Measurements from ENCODE around the gene NSFL1C.
"Not testable (repeated sequence)": the region's sequence is repeated elsewhere in the genome, so short reads cannot be mapped to it uniquely, and the experiment has no call there.

Gene NSFL1C

DNA sequence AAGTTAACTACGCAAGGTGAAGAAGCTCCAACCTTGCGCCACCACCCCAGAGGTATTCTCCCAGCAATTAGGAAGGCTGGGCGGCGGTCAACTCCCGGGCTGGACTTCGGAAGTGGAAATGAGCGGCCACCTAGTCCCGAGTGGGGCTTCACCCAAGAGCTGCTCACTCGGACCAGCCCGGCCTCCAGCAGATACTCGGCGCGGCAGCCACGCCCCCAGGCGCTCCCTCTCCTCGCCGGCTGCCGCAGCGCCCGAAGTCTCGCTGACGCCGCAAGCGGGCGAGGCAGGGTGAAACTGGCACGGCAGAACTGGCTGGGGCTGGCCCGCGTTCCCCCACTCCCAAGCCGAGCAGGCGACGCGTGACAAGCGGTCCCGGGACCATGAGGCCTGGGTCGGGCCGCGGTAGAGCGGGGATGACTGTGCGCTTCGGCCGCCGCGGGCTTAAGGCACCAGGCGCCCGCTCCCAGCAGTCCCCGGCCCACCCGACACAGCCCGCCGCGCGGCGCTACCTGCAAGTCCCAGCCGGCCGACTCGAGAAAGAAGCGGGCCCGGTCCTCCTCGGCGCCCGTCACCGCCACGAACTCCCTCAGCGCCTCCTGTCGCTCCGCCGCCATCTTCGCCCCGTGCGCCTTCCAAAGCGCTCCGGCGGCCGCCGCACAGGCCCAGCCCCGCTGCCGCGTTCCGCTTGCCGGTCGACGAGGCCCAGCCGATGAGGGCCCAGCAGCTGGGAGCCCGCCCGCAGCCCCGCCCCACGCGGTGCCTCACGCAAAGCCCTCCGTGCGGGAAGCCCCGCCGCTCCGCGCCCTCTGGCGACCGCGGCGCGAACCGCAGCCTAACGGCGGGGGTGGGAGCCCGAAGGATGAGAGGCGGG, at the start of gene NSFL1C:
Gene NSFL1C (minus strand): TSS at position 639 of the 871 bp plus-strand sequence. CDS start 25 bp downstream, at position 614.
- DNase-seq (ENCODE audit: low read depth) = peak; percentile 96

DNA sequence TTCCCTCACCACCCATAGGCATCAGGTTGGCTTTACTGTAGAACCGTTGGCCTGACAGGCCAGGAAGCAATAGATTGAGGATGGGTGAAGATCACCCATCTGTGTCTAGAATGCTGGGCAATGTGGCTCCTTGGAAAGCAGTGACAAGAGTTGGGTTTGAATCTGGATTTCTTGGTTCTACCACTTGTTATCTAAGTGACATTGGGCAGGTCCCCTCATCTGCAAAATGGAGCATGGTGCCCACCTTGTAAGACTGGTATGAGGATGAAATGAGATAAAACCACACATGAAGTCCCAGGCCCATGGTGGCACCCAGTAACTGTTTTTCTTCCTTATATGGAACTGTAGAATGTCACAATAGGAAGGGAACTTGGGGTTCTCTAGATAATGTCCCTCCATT, 47.2 kb upstream of the NSFL1C start:
- DNase-seq (ENCODE audit: low read depth) = no peak

DNA sequence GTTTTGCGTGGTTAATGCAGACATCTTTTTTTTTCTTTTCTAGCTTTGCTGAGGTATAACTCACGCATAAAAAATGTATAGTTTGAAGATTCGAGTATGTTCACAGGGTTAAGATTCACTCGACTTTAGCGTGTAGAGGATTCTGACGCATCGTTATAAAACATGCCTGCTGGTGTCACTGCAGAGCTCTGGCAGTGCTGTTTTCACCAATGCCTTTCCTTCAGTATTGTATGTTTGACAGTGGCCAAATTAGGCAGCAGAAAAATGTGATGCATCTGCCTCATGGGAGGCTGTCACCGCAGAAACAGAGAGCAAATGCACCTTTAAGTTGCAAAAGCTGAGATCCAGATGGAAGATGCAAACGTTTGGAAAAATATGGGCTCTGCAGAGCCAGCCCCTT, 42.6 kb upstream of the NSFL1C start:
- peak; percentile 12 for DNase-seq (ENCODE audit: low read depth)

DNA sequence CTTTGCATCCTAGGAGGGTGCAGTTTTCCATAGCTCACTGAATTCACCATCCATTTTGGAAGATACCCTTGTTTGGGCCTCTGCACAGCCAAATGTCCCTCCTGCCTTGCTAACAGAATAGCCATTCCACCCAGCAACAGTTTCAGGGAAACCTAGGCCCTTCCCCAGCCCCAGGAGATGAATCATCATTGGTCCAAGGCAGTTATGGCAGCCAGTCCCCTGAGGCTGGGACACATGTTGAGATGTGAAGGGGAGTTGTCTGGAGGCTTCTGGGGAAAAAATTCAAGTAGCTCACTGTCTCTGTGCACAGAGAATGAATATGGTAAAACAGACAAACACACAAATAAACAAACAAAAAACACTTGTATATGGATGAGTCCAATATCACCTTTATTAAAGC, 41.9 kb upstream of the NSFL1C start:
- DNase-seq (ENCODE audit: low read depth) = no peak

DNA sequence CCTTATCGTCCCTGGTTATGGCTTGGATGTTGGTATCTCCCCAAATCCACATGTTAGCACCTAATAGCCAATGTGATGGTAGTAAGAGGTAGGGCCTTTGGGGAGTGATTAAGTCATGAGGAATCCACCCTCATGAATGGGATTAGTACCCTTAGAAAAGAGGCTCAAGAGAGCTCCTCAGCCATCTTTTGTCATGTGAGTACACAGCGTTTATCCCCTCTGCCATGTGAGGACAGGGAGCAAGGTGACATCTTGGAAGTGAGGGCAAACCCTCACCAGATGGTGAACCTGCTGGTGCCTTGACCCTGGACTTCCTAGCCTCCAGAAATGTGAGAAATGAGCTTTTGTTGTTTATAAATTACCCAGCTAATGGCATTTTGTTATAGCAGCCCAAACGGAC, 40.6 kb upstream of the NSFL1C start:
- DNase-seq (ENCODE audit: low read depth) = no peak

DNA sequence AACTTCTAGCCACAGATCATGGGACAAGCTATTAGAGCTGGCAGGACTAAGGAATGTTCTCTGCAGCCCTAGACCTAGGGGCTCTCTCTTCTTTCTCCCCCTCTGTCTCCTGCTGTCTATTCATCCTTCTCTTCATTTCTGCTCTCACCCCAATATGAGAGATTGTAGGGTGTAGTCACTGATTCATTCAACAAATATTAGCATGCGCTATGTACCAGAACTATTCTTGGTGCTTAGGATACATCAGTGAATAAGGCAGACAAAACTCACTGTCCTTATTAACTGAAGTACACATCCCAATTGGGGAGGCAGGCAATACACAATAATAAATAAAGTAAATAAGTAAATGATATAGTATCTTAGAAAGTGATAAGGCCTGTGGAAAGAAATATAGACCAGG, 39.2 kb upstream of the NSFL1C start:
- no peak for DNase-seq (ENCODE audit: low read depth)

DNA sequence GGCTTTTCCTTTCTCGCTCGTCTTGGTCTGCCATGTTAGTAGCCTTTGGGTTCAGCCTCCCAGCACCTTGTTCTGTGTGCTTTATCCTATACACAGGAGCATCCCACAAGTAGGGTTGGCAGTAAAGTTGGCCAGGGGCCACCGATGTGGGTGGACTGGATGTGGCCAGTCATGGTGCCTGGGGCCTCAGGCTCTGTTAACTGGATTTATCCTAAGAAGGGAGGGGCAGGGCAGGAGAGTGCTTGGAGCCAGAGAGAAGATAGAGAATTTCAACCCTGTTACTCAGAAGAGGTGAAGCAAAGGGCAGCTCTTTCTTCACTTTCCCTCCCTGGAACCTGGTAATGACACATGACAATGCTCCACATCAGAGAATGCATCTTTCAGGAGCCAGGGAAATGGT, 38.7 kb upstream of the NSFL1C start:
- DNase-seq (ENCODE audit: low read depth) = no peak

GRCh38 chr20:1503564-1504227, 37.0 kb upstream of the NSFL1C start:
- DNase-seq (ENCODE audit: low read depth) = peak; percentile 66

DNA sequence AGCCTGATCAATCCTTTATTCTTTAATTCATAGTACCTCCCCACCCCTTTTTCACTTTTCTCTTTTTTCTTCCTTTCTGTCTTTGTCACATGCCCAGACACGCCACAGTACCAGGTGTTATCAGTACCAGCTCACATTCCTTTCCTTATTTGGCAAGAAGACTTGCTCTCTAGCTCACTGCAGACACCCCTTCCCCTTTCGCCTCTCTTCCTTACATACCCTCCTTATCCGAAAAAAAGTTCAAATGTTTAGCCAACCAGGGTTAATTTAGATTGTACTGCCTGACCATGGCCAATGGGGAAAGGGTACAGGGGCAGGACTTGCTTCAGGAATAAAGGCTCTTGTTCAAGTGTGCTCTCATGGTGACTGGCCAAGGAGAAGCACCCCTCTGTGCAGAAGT, 33.8 kb upstream of the NSFL1C start:
- no peak for DNase-seq (ENCODE audit: low read depth)

- no peak for DNase-seq (ENCODE audit: low read depth)
Measured at GRCh38 chr20:1499528-1500420, 33.1 kb upstream of the NSFL1C start.

DNA sequence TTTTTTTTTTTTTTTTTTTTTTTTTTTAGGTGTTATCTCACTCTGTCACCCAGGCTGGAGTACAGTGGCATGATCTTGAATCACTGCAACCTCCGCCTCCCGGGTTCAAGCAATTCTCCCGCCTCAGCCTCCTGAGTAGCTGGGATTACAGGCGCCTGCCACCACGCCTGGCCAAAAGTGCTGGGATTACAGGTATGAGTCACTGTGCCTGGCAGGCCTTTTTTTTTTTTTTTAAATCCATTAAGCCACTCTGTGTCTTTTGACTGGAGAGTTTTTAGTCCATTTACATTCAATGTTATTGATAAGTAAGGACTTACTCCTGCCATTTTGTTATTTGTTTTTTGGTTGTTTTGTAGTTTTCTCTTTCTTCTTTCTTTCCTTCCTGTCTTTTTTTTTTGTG, 30.7 kb upstream of the NSFL1C start:
- not testable (repeated sequence) for DNase-seq (ENCODE audit: low read depth)

DNA sequence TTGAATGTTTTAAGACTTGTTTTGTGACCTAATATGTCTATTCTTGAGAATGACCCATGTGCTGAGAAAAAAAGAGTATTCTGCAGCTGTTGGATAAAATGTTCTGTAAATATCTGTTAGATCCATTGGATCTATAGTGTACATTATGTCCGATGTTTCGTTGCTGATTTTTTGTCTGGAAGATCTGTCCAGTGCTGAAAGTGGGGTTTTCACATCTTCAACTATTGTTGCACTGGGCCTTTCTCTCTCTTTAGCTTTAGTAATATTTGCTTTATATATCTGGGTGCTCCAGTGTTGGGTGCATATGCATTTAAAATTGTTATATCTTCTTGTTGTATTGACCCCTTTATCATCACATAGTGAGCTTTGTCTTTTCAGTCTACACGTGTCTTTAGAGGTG, 30.3 kb upstream of the NSFL1C start:
- DNase-seq (ENCODE audit: low read depth) = no peak

GRCh38 chr20:1494436-1494835, 27.8 kb upstream of the NSFL1C start:
- DNase-seq (ENCODE audit: low read depth) = no peak

DNA sequence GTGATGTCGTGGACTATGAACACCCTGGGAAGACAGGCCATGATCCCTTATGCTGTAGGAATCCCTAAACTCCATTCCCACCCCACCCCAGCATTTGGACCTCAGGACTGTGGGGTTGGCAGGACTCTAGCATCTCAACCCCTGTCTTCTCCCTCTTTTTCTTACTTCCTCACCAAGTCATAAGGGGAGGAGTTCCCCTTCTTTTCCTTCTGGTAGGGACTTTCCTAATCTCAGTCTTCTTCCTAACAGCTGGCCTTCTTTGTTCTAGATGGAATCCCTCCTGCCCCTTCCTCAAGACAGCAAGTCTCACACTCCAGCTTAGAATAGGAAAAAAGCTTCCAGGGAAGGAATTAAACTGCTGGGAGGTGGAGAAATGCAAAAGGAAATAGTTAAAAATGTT, 26.9 kb upstream of the NSFL1C start:
- no peak for DNase-seq (ENCODE audit: low read depth)

GRCh38 chr20:1491860-1492642, 25.4 kb upstream of the NSFL1C start:
- DNase-seq (ENCODE audit: low read depth) = no peak

DNA sequence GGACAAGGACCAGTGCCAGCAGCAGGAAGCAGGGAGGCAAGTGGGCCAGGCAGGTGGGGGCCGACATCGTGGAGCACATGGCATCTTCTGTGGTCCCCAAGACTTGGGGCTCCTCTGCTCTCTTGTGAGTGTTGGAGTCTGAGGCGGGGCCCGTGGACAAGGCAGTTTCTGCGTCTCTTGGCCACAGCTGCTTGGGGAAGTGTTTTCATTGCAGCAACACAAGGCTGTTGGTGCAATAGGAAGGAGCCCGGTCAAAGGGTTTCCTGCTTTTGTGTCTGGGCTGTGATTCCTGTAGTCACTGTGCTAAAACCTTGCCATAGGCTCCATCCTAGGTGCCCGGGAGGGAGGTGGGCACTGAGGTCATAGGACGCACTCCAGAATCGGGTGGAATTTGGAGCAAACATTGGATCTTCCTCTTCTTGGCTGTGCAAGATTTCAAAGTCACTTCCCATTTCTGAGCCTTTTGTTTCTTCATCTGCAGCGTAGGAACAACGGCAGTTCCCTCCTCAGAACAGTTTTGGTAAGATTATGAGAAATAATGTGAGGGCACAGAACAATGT, 24.7 kb upstream of the NSFL1C start, which contains the start of gene SIRPB2:
Gene SIRPB2 (minus strand): TSS at position 140 of the 560 bp plus-strand sequence. CDS start 61 bp downstream, at position 79.
- no peak for DNase-seq (ENCODE audit: low read depth)

GRCh38 chr20:1490643-1491195, 24.1 kb upstream of the NSFL1C start:
- DNase-seq (ENCODE audit: low read depth) = no peak

DNA sequence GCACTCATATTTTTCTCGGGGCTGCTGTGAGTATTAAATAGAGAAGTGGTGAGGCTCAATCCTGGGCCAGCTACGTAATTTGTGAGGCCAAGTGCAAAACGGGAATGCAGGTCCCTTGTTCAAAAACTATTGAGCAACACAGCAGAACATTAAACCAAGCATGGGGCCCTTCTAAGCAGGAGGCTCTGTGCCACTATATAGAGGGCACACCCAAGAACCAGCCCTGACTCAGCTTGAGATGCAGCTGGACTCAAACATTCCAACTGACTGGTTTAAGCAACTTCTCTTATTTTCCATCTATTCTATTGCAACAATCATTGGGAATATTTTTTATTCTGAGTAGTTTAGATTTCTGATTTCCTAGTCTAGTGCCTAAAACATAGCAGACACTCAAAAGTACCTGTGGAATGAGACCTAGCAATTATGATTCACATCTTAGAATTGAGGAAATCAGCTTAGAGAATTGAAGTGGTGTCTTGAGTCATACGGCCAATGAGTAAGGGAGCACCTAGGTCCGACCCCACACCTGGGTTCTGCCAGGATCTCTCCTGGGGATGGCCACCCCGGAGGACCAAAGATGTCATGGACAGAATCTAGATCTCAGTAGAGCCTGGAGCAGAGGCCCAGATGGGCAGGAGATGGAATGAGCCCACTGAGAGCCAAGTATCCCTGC, 23.3 kb upstream of the NSFL1C start:
- DNase-seq (ENCODE audit: low read depth) = no peak

DNA sequence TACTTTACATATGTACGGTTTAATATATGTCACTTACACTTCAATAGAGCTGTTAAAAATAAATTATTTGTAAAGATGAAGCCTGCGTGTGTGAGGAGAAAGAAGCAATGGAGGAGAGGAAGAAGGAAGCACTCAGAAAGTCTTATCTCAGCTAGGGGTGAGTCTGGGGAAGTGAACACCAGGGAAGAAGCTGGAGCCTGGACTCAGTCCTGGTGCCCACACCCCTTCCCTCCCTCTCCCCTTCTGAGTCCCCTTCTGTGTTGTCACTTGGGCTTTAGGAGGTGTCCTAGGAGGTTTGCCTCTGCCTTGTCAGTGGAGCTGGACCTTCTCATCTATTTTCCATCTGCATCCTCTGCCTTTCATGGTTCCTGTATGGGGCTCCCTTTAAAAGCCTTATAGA, 22.7 kb upstream of the NSFL1C start:
- DNase-seq (ENCODE audit: low read depth) = no peak

GRCh38 chr20:1486566-1486965, 19.9 kb upstream of the NSFL1C start:
- no peak for DNase-seq (ENCODE audit: low read depth)

Measured in activated T-cell treated with anti-CD3 and anti-CD28 coated beads for 24 hours (primary cell).